ENCODE measurements around the gene TMEM132C. TPM values are rescaled to one million over a fixed set of nuclear protein-coding genes. Genes with fewer than 3 reads are reported as not detected.

The TMEM132C gene
- total RNA-seq, 3 donors from 2014 or later (not counting 1 experiment from before 2014, with no cell fraction given), result 0.08 to 0.41 TPM; not detected in 1

DNA sequence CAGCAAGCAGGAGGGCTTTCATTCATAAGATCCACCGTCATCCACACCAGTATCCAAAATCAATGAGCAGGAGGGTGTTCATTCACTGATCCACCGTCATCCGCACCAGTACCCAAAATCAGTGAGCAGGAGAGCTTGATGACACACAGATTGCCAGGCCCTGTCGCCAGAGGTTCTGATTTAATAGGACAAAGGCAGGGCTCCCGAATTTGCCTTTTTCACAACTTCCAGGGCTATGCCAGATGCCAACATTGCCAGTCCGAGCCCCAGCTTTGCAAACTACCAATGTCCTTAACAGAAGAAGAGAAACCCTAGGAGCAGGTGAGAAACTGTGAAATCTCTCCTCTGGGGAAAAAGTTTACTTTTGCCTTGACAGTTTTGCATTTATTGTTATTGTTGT, 441.8 kb downstream of the TMEM132C start:
- DNase-seq (no peak), ATAC-seq (no peak)
- no peaks in the 10 kb centered on the region for H3K27me3 Mint-ChIP-seq (ENCODE audit: low read depth in 2 of 2)
- no peak overlapping the region for H3K27ac Mint-ChIP-seq
- H3K4me1 Mint-ChIP-seq, result peaks cover 10 to 15% of the 10 kb centered on the region in 2 donors
- Histone ChIP-seq H3K4me1 (ENCODE audit: control insufficient read depth, insufficient read depth, low read length) (peaks cover 2% of the 10 kb centered on the region), H3K36me3 (ENCODE audit: control insufficient read depth, insufficient read depth, low read length) (no peaks in the 10 kb centered on the region), H3K9me3 (ENCODE audit: control insufficient read depth, insufficient read depth, low read length) (no peaks in the 10 kb centered on the region), H3K27me3 (ENCODE audit: control insufficient read depth, insufficient read depth, low read length) (no peaks in the 10 kb centered on the region), H3K27ac (ENCODE audit: low read length) (no peak overlapping the region), H3K4me3 (ENCODE audit: low read length) (no peak overlapping the region)
- WGBS (ENCODE audit: insufficient coverage), result 91% methylated on average over 6 of the region's 6 CpGs
- TF ChIP-seq, protein P1, sequence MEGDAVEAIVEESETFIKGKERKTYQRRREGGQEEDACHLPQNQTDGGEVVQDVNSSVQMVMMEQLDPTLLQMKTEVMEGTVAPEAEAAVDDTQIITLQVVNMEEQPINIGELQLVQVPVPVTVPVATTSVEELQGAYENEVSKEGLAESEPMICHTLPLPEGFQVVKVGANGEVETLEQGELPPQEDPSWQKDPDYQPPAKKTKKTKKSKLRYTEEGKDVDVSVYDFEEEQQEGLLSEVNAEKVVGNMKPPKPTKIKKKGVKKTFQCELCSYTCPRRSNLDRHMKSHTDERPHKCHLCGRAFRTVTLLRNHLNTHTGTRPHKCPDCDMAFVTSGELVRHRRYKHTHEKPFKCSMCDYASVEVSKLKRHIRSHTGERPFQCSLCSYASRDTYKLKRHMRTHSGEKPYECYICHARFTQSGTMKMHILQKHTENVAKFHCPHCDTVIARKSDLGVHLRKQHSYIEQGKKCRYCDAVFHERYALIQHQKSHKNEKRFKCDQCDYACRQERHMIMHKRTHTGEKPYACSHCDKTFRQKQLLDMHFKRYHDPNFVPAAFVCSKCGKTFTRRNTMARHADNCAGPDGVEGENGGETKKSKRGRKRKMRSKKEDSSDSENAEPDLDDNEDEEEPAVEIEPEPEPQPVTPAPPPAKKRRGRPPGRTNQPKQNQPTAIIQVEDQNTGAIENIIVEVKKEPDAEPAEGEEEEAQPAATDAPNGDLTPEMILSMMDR (IDR thresholded peaks at IDR 0.05), result no peak
- no peaks in the 10 kb centered on the region for H3K36me3 Mint-ChIP-seq
- no peak overlapping the region for H3K4me3 Mint-ChIP-seq
- no peaks in the 10 kb centered on the region for H3K9me3 Mint-ChIP-seq
- intact Hi-C loops (cut with micrococcal nuclease), result no loop called here

GRCh38 chr12:128709660-128710059, 442.7 kb downstream of the TMEM132C start:
- DNase-seq, result no peak
- Mint-ChIP-seq H3K27me3 (ENCODE audit: low read depth in 2 of 2) (no peaks in the 10 kb centered on the region), H3K4me1 (peaks cover 4 to 18% of the 10 kb centered on the region in 2 donors), H3K9me3 (no peaks in the 10 kb centered on the region), H3K36me3 (no peaks in the 10 kb centered on the region), H3K4me3 (no peak overlapping the region), H3K27ac (no peak overlapping the region)
- ATAC-seq, result no peak
- H3K36me3 ChIP-seq (ENCODE audit: control insufficient read depth, insufficient read depth, low read length), result no peaks in the 10 kb centered on the region
- no peaks in the 10 kb centered on the region for H3K27me3 ChIP-seq (ENCODE audit: control insufficient read depth, insufficient read depth, low read length)
- TF ChIP-seq, protein P1 (IDR thresholded peaks at IDR 0.05), result no peak
- 87% methylated on average over 5 of the region's 5 CpGs for WGBS (ENCODE audit: insufficient coverage)
- H3K4me3 ChIP-seq (ENCODE audit: low read length), result no peak overlapping the region
- no peaks in the 10 kb centered on the region for H3K9me3 ChIP-seq (ENCODE audit: control insufficient read depth, insufficient read depth, low read length)
- H3K4me1 ChIP-seq (ENCODE audit: control insufficient read depth, insufficient read depth, low read length), result no peaks in the 10 kb centered on the region
- intact Hi-C loops (cut with micrococcal nuclease), result no loop called here
- no peak overlapping the region for H3K27ac ChIP-seq (ENCODE audit: low read length)

DNA sequence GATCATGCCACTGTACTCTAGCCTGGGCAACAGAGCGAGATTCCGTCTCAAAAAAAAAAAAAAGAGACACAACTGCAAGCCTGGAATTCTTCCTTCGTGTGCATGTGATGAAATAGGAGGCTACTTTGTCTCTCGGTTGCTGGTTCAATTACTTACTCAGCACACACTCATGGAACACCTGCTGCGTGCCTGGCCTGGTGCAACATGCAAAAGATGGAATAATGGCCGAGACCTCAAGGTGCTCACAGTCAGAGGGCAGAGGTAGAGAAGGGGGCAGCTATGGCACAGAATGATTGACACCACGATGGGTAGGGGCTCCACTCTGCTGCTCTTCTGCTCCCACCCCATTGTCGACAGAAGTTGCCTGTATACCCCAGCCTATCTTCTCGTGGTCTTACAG, 444.5 kb downstream of the TMEM132C start:
- peaks cover 20 to 31% of the 10 kb centered on the region in 2 donors for H3K4me1 Mint-ChIP-seq
- no peaks in the 10 kb centered on the region for H3K27me3 ChIP-seq (ENCODE audit: control insufficient read depth, insufficient read depth, low read length)
- peaks cover 0 to 1% of the 10 kb centered on the region in 2 donors for H3K9me3 Mint-ChIP-seq
- H3K4me3 Mint-ChIP-seq, result no peak overlapping the region
- intact Hi-C loops (cut with micrococcal nuclease), result no loop called here
- no peak overlapping the region for H3K27ac ChIP-seq (ENCODE audit: low read length)
- no peak for ATAC-seq
- no peaks in the 10 kb centered on the region for H3K9me3 ChIP-seq (ENCODE audit: control insufficient read depth, insufficient read depth, low read length)
- no peaks in the 10 kb centered on the region for H3K27me3 Mint-ChIP-seq (ENCODE audit: low read depth in 2 of 2)
- peaks cover 4% of the 10 kb centered on the region for H3K4me1 ChIP-seq (ENCODE audit: control insufficient read depth, insufficient read depth, low read length)
- 90% methylated on average over 7 of the region's 9 CpGs for WGBS (ENCODE audit: insufficient coverage)
- no peaks in the 10 kb centered on the region for H3K36me3 ChIP-seq (ENCODE audit: control insufficient read depth, insufficient read depth, low read length)
- no peak for DNase-seq
- TF ChIP-seq, protein P1 (IDR thresholded peaks at IDR 0.05), result no peak
- H3K4me3 ChIP-seq (ENCODE audit: low read length), result no peak overlapping the region
- H3K27ac Mint-ChIP-seq, result no peak overlapping the region
- H3K36me3 Mint-ChIP-seq, result no peaks in the 10 kb centered on the region

DNA sequence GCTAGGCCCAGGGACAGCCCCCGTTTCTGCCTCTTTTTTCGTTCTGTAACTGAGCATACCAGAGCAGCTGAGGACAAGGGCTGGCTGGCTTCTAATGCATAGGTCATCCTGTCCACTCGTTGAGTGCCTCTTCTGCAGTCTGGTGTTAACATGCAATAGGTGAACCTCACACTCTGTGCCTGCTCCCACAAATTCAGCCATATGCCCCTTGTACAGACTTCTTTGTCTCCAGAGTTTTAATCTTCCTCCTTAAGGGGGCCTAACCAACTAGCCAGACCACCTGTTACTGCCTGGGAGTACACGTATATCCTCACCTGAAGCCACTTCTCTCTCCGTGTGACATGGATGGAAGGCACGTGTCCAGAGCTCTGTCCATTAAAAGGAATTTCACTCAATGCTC, 445.7 kb downstream of the TMEM132C start:
- Mint-ChIP-seq H3K27me3 (ENCODE audit: low read depth in 2 of 2) (no peaks in the 10 kb centered on the region), H3K4me1 (peaks cover 24 to 39% of the 10 kb centered on the region in 2 donors), H3K4me3 (no peak overlapping the region), H3K36me3 (no peaks in the 10 kb centered on the region), H3K27ac (no peak overlapping the region), H3K9me3 (peaks cover 2 to 6% of the 10 kb centered on the region in 2 donors)
- DNase-seq, result no peak
- Histone ChIP-seq H3K27me3 (ENCODE audit: control insufficient read depth, insufficient read depth, low read length) (no peaks in the 10 kb centered on the region), H3K9me3 (ENCODE audit: control insufficient read depth, insufficient read depth, low read length) (peaks cover 5% of the 10 kb centered on the region), H3K36me3 (ENCODE audit: control insufficient read depth, insufficient read depth, low read length) (no peaks in the 10 kb centered on the region), H3K27ac (ENCODE audit: low read length) (no peak overlapping the region), H3K4me3 (ENCODE audit: low read length) (no peak overlapping the region), H3K4me1 (ENCODE audit: control insufficient read depth, insufficient read depth, low read length) (peaks cover 4% of the 10 kb centered on the region)
- no peak for ATAC-seq
- TF ChIP-seq, protein P1 (IDR thresholded peaks at IDR 0.05), result no peak
- intact Hi-C loops (cut with micrococcal nuclease), result no loop called here
- WGBS (ENCODE audit: insufficient coverage), result 90% methylated on average over 6 of the region's 6 CpGs

All from natural killer cell (primary cell).